Gastroesophageal sphincter (tissue), 3 donors: Measurements from ENCODE around the gene KIF17.

ENCODE experiments used
- POLR2A ChIP-seq, 2 donors: fragments of 450-650 bp; IDR thresholded peaks; one replicate each; pipeline ENCODE4 v1.6.1; 2017; ENCODE audit warnings: antibody characterized with exemption in 2 of 2, mild to moderate bottlenecking in 2 of 2, moderate library complexity in 1 of 2
- POLR2AphosphoS5 ChIP-seq: sonication (generic); formaldehyde crosslinking; IDR thresholded peaks from one replicate; pipeline ENCODE4 v1.6.1; 2017; ENCODE audit warnings: antibody characterized with exemption
- TF ChIP-seq, protein P1 (sequence below), 4 experiments: fragments of 200-600 bp in 2 of 4; fragments of 450-650 bp in 2 of 4; sonication (generic) in 1 of 4; IDR thresholded peaks; one replicate each; pipeline ENCODE4 v1.5.1; 2017 to 2019; ENCODE audit warnings: antibody characterized with exemption in 4 of 4, mild to moderate bottlenecking in 2 of 4, moderate library complexity in 2 of 4

DNA sequence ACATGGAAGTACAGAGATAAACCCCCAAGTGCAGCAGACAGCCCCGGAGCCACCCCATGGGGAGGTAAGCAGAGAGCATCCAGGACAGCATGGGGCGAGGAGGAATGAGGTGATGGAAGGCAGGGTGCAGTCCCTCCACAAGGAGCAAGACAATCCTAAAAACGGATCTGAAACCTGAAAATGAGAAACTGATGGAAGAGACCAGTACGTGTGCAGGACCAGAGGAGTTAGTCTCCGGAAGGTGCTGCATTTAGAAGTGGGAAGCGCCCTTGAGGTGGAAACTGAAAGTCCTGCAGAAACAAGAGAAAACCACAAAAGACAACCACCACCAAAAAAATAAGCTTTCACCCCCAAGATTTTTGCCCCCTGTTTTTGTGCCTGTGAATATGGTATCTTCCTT, 39.2 kb downstream of the KIF17 start:
- TF ChIP-seq, protein P1, sequence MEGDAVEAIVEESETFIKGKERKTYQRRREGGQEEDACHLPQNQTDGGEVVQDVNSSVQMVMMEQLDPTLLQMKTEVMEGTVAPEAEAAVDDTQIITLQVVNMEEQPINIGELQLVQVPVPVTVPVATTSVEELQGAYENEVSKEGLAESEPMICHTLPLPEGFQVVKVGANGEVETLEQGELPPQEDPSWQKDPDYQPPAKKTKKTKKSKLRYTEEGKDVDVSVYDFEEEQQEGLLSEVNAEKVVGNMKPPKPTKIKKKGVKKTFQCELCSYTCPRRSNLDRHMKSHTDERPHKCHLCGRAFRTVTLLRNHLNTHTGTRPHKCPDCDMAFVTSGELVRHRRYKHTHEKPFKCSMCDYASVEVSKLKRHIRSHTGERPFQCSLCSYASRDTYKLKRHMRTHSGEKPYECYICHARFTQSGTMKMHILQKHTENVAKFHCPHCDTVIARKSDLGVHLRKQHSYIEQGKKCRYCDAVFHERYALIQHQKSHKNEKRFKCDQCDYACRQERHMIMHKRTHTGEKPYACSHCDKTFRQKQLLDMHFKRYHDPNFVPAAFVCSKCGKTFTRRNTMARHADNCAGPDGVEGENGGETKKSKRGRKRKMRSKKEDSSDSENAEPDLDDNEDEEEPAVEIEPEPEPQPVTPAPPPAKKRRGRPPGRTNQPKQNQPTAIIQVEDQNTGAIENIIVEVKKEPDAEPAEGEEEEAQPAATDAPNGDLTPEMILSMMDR (IDR thresholded peaks at IDR 0.05) = no peak
- no peak for TF ChIP-seq POLR2A (IDR thresholded peaks at IDR 0.05)
- no peak for TF ChIP-seq POLR2AphosphoS5
